Measurements from ENCODE around the gene NHLRC2.

NHLRC2 gene

GRCh38 chr10:113945075-113945686 lies 90.7 kb downstream of the NHLRC2 start:
- DNase-seq: no peak

GRCh38 chr10:113945687-113946085 lies 91.2 kb downstream of the NHLRC2 start:
- no peak for DNase-seq

GRCh38 chr10:113947184-113948041 lies 93.0 kb downstream of the NHLRC2 start:
- no peak for DNase-seq

GRCh38 chr10:113948048-113948447 lies 93.6 kb downstream of the NHLRC2 start:
- no peak for DNase-seq

- DNase-seq: no peak
Measured at GRCh38 chr10:113950268-113950667, 95.8 kb downstream of the NHLRC2 start.

- DNase-seq: no peak
Measured at GRCh38 chr10:113953505-113954272, 99.2 kb downstream of the NHLRC2 start.

- DNase-seq: no peak
Measured at GRCh38 chr10:113954409-113954808, 99.9 kb downstream of the NHLRC2 start.

GRCh38 chr10:113957013-113957412 lies 102.6 kb downstream of the NHLRC2 start:
- no peak for DNase-seq

- peak; percentile 42 for DNase-seq
Measured at GRCh38 chr10:113958631-113959382, 104.3 kb downstream of the NHLRC2 start.

GRCh38 chr10:113959383-113959760 lies 104.9 kb downstream of the NHLRC2 start:
- no peak for DNase-seq

GRCh38 chr10:113960617-113961181 lies 106.2 kb downstream of the NHLRC2 start:
- DNase-seq: no peak

- no peak for DNase-seq
Measured at GRCh38 chr10:113961182-113962031, 106.9 kb downstream of the NHLRC2 start.

GRCh38 chr10:113965077-113965476 lies 110.6 kb downstream of the NHLRC2 start:
- DNase-seq: no peak

- DNase-seq: no peak
Measured at GRCh38 chr10:113965683-113966082, 111.2 kb downstream of the NHLRC2 start.

Measured in right hindlimb (tissue), 1 donor.